Measurements from ENCODE around the gene DHFR2.

DHFR2 gene

DNA sequence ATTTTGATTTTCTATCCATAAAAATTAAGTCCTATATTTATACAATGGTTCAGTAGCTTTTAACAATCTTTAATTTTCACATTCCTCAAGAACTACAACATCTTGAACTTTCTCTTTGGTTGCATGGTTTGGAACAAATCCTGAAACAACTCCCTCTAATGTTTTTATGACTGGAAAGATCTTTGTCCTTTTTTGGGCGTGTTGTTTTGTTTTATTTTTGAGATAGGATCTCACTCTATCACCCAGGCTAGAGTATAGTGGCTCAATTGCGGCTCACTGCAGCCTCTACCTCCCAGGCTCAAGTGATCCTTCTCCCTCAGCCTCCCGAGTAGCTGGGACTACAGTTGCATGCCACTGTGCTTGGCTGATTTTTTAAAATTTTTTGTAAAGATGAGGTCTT, 38.3 kb downstream of the DHFR2 start:
- FAIRE-seq = no peak
- no peak for DNase-seq (ENCODE audit: insufficient read length)
- TF ChIP-seq TAF1 (IDR thresholded peaks at IDR 0.05; ENCODE audit: borderline replicate concordance, low read depth, low read length) (no peak), POLR2A (IDR thresholded peaks at IDR 0.05; ENCODE audit: low read depth, low read length) (no peak), POLR2AphosphoS5 (IDR thresholded peaks at IDR 0.05; ENCODE audit: low read depth, low read length) (no peak)

DNA sequence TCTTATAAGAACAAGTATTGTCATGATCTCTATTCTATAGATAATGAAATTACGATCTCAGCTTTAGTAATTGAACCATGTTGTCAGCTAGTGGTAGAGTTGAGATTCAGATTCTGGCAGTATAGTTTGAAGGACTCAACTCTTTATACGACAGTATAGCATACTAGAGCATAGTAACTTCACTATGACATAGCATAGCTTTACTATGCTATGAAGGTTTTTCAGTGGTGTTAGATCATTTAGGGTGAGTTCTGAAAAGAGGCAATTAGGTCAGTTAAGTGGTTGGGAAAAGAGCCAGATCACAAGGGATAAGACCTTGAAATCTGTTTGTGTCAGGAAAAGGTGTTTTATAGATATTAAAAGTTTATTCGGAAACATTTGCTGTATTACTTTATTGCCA, 42.4 kb downstream of the DHFR2 start:
- DNase-seq (ENCODE audit: insufficient read length) (no peak), FAIRE-seq (no peak)
- TF ChIP-seq POLR2A (IDR thresholded peaks at IDR 0.05; ENCODE audit: low read depth, low read length) (no peak), POLR2AphosphoS5 (IDR thresholded peaks at IDR 0.05; ENCODE audit: low read depth, low read length) (no peak), TAF1 (IDR thresholded peaks at IDR 0.05; ENCODE audit: borderline replicate concordance, low read depth, low read length) (no peak)

DNA sequence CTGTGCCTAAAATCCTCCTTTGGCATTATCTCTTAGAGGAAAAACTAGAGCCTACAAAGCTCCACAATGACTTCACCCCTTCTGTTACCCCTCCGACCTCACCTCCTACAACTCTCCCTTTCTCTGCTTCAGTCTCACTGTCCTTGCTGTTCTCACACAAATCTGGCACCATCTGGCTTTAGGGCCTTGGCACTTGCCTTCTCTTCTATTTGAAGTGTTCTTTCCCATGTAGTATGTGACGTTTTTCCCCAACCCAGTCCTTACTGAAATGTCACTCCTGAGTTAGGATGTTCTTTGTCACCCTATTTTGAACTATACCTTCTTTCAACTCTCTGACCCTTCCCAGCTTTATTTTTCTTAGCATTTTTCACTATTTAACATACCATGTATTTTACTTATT, 43.1 kb downstream of the DHFR2 start:
- DNase-seq (ENCODE audit: insufficient read length) (no peak), FAIRE-seq (no peak)
- TF ChIP-seq TAF1 (IDR thresholded peaks at IDR 0.05; ENCODE audit: borderline replicate concordance, low read depth, low read length) (no peak), POLR2AphosphoS5 (IDR thresholded peaks at IDR 0.05; ENCODE audit: low read depth, low read length) (no peak), POLR2A (IDR thresholded peaks at IDR 0.05; ENCODE audit: low read depth, low read length) (no peak)

DNA sequence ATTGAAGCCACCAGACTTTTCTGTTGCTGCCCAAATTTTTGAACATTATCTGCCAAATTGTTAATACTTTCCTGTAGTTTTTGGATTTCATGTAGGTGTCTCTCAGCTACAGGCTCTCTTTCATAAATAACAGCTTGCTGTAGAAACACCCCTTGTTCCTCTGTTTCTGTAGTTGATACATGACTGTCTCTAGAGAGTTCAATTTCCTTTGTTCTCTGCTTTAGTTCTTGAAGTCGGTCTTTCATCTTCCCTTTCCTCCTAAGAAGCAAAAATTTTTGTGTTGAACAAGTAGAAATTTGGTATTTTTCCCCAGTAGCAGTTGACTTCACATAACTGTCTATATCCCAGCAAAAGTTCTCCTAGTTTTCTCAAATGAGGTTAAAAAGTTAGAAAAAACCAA, 47.7 kb downstream of the DHFR2 start:
- no peak for TF ChIP-seq POLR2A (IDR thresholded peaks at IDR 0.05; ENCODE audit: low read depth, low read length)
- TF ChIP-seq POLR2AphosphoS5 (IDR thresholded peaks at IDR 0.05; ENCODE audit: low read depth, low read length) = no peak
- TF ChIP-seq TAF1 (IDR thresholded peaks at IDR 0.05; ENCODE audit: borderline replicate concordance, low read depth, low read length) = no peak
- no peak for FAIRE-seq
- DNase-seq (ENCODE audit: insufficient read length) = no peak

DNA sequence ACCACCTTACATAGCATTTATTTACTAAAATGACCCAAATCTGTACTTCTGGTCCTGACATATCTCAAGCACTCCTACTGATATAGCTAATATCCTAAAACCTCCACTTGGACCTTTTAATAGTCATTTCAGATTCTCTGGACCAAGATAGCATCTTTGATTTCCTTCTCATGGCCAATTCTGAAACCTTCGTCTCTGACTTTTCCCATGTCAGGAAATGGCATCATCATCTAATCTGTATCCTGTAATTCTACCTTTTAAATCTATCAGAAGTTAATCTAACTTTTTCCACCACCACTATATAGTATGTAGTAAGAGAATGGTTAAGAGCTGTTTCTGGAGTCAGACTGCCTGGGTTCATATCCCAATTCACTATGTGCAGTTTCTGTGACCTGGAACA, 50.5 kb downstream of the DHFR2 start:
- FAIRE-seq (no peak), DNase-seq (ENCODE audit: insufficient read length) (no peak)
- no peak for TF ChIP-seq POLR2A (IDR thresholded peaks at IDR 0.05; ENCODE audit: low read depth, low read length)
- TF ChIP-seq POLR2AphosphoS5 (IDR thresholded peaks at IDR 0.05; ENCODE audit: low read depth, low read length) = no peak
- TF ChIP-seq TAF1 (IDR thresholded peaks at IDR 0.05; ENCODE audit: borderline replicate concordance, low read depth, low read length) = no peak

DNA sequence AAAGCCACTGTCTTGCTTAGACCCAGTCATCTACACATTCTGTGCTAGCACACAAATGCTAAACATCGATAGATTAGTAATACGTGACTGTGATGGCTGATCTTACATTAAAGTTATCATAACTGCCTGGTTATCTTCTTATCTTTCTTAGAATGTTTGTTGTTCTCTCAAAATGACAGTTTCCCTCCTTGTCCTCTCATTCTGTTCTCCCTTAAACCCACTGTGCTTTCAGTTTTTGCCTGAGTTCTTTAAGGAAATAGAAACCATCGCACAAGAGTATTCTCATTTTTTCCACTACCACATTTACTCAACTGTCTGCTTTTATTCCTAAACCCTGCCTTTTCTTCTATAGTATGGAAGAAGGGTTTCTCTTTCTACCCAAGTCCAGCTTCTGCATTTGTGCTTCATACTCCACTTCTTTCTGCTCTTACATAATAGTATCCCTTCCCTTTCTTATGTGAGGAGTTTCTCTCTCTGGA, 51.4 kb downstream of the DHFR2 start:
- DNase-seq (ENCODE audit: insufficient read length) (no peak), FAIRE-seq (no peak)
- no peak for TF ChIP-seq POLR2A (IDR thresholded peaks at IDR 0.05; ENCODE audit: low read depth, low read length)
- no peak for TF ChIP-seq POLR2AphosphoS5 (IDR thresholded peaks at IDR 0.05; ENCODE audit: low read depth, low read length)

DNA sequence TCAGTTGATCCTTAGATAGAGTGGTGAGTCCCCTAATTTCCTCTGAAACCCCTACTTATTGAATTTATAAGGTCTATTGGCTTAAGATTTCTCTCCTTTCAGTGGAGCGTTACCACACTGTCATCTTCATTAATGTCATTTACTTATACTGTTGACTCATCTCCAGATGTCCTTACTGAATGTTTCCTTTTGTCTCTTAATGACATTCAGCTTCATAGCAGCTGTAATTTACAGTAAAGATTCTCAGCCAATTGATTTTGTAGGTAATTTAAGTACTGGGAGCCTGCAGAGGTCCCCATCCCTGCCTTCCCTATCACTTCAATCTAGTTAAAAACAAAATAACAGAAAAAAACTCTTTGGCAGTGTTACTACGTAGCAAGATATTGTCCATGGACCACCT, 53.1 kb downstream of the DHFR2 start:
- TF ChIP-seq POLR2A (IDR thresholded peaks at IDR 0.05; ENCODE audit: low read depth, low read length) = no peak
- TF ChIP-seq TAF1 (IDR thresholded peaks at IDR 0.05; ENCODE audit: borderline replicate concordance, low read depth, low read length) = no peak
- no peak for TF ChIP-seq POLR2AphosphoS5 (IDR thresholded peaks at IDR 0.05; ENCODE audit: low read depth, low read length)
- DNase-seq (ENCODE audit: insufficient read length) = no peak
- no peak for FAIRE-seq

DNA sequence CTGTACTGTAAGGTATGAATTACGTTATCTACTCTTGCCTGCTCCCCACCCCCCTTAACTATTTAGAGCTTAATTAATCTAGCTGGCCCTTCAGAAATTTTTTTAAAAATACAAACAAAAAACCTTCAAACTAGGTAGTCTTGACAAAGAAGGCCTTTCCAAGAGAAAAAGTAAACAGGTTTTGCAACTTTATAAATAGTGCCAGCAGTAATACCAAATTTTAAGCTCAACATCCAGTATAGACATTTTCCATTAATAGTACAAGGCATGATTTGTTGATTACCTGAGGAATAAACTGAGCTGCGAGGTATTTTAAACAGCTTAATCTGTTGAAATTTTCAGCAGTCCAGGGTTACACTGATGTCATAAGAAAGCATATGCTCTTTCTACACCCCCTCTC, 54.5 kb downstream of the DHFR2 start:
- DNase-seq (ENCODE audit: insufficient read length) (no peak), FAIRE-seq (no peak)
- no peak for TF ChIP-seq POLR2A (IDR thresholded peaks at IDR 0.05; ENCODE audit: low read depth, low read length)
- TF ChIP-seq TAF1 (IDR thresholded peaks at IDR 0.05; ENCODE audit: borderline replicate concordance, low read depth, low read length) = no peak
- TF ChIP-seq POLR2AphosphoS5 (IDR thresholded peaks at IDR 0.05; ENCODE audit: low read depth, low read length) = no peak

Measured in GM12892 (cell line).